Erythroblast (primary cell): ENCODE data around the gene ZNF599.

Experiments used
- GATA1 ChIP-seq: IDR thresholded peaks from 2 replicates; pipeline ENCODE4 v1.6.1; 2011; ENCODE audit warnings: low read depth, mild to moderate bottlenecking, control low read depth, low read length, moderate library complexity
- POLR2A ChIP-seq: IDR thresholded peaks from 2 replicates; pipeline ENCODE4 v1.6.1; 2011; ENCODE audit warnings: mild to moderate bottlenecking, low read length

DNA sequence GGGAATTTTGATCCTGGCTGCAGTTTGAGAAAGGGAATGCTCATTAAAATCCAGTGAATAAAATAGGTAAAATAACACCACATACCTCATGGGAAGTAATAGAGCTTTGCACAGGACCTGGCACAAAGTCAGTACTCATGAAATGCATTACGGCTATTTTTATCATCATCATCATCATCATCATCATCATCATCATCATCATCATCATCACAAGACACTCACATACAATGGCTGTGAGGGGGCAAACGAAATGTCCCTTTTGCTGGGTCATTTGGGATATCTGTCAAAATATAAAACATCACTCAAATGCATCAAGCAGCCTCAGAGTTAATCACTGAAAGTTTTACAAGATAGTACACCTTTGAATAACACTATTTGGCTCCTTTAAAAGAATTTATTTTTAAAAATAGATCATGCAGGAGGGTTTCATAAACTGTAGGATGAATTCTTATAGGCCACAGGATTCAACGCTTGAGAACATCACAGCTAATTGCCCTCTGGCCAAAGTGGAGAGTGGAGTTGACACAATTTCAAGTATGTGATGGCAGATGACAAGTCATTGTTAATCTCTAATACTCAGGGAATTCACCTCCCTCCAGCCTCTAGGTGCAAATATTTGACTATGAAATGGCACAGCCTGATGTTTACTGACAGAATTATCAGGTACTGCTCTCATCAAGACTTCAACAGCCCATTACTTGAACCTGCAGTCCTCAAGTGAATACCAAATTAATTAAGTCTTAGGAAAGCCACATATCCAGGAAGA, 14.2 kb upstream of the ZNF599 start:
- TF ChIP-seq POLR2A = no peak
- TF ChIP-seq GATA1 = no peak
